Fibroblast of skin of left quadriceps (primary cell): ENCODE results near the gene MDFI.

Experiments used
- DNase-seq, 2 experiments: peaks; one replicate each; pipeline ENCODE4 v3.0.0-alpha.2; 2013; ENCODE audit warnings: low read depth in 2 of 2

MDFI gene

GRCh38 chr6:41672816-41673703, 34.8 kb downstream of the MDFI start:
- no peak for DNase-seq

- DNase-seq = no peak
These were observed 35.4 kb downstream of the MDFI start for GRCh38 chr6:41673704-41674000.

- DNase-seq = no peak
These were observed 36.1 kb downstream of the MDFI start for GRCh38 chr6:41674231-41675000.

- DNase-seq = no peak
These were observed 37.0 kb downstream of the MDFI start for GRCh38 chr6:41675176-41675775.

- no peak for DNase-seq
These were observed 37.7 kb downstream of the MDFI start for GRCh38 chr6:41675992-41676391.

GRCh38 chr6:41676431-41676830, 38.2 kb downstream of the MDFI start:
- no peak for DNase-seq

- no peak for DNase-seq
These were observed 39.1 kb downstream of the MDFI start for GRCh38 chr6:41677124-41677921.

- DNase-seq = no peak
These were observed 40.3 kb downstream of the MDFI start for GRCh38 chr6:41678511-41679084.

GRCh38 chr6:41679696-41680095, 41.4 kb downstream of the MDFI start:
- DNase-seq = no peak

GRCh38 chr6:41680182-41680965, 42.1 kb downstream of the MDFI start:
- no peak for DNase-seq

- DNase-seq = peak; percentile 77 to 82
These were observed 43.8 kb downstream of the MDFI start for GRCh38 chr6:41682056-41682477.

- DNase-seq = no peak
These were observed 44.4 kb downstream of the MDFI start for GRCh38 chr6:41682497-41683272.

- no peak for DNase-seq
These were observed 44.9 kb downstream of the MDFI start for GRCh38 chr6:41683273-41683522.

- DNase-seq = peak; percentile 42 to 43
These were observed 45.4 kb downstream of the MDFI start for GRCh38 chr6:41683523-41684310.

GRCh38 chr6:41684311-41685180, 46.3 kb downstream of the MDFI start:
- no peak for DNase-seq

GRCh38 chr6:41685641-41686380, 47.5 kb downstream of the MDFI start:
- DNase-seq = no peak

GRCh38 chr6:41687501-41688175, 49.4 kb downstream of the MDFI start:
- DNase-seq = no peak
